Activated CD4-positive, alpha-beta memory T cell treated with anti-CD3 and anti-CD28 coated beads for 36 hours (primary cell): ENCODE results near the gene ADGRG2. TPM values are rescaled to one million over a fixed set of nuclear protein-coding genes. Genes with fewer than 3 reads are reported as not detected.

Source experiments
- CTCF ChIA-PET: fragments of 350-600 bp; sonication (Branson Sonifier 250); formaldehyde crosslinking; loops from one replicate; lab custom pipeline; 2021; ENCODE audit warnings: antibody characterized with exemption, inconsistent platforms; lab: Charles Lee
- POLR2A ChIA-PET: fragments of 350-600 bp; sonication (Branson Sonifier 250); formaldehyde crosslinking; loops from one replicate; lab custom pipeline; 2021; ENCODE audit warnings: antibody characterized with exemption; lab: Charles Lee
- DNase-seq: peaks from one replicate; pipeline ENCODE4 v3.0.0-alpha.2; 2020
- H3K27ac Mint-ChIP-seq: one replicate; pipeline ENCODE4 v1.8.0; 2021; ENCODE audit warnings: mixed read lengths
- H3K27me3 Mint-ChIP-seq: one replicate; pipeline ENCODE4 v1.8.0; 2021; ENCODE audit warnings: mixed read lengths
- H3K36me3 Mint-ChIP-seq: one replicate; pipeline ENCODE4 v1.8.0; 2021; ENCODE audit warnings: mixed read lengths
- H3K4me1 Mint-ChIP-seq: one replicate; pipeline ENCODE4 v1.8.0; 2021; ENCODE audit warnings: low read depth, mixed read lengths
- H3K4me3 Mint-ChIP-seq: one replicate; pipeline ENCODE4 v1.8.0; 2021; ENCODE audit warnings: mild to moderate bottlenecking, mixed read lengths
- H3K9me3 Mint-ChIP-seq: one replicate; pipeline ENCODE4 v1.8.0; 2021; ENCODE audit warnings: mixed read lengths
- intact Hi-C: fragments of 100-400 bp; cut with micrococcal nuclease; formaldehyde crosslinking; loops from one replicate; pipeline ENCODE4 v1.15.1; 2023
- total RNA-seq, 2 experiments: library from RNA; stranded (reverse); gene quantifications; one replicate each; pipeline ENCODE4 v1.2.3, GENCODE V29; 2021

Gene ADGRG2
- total RNA-seq, 2 experiments from 2014 or later: not detected

GRCh38 chrX:19121466-19121865, 802 bp downstream of the ADGRG2 start:
- H3K27me3 Mint-ChIP-seq: peaks cover 18% of the 10 kb centered on the region
- H3K4me3 Mint-ChIP-seq: no peak overlapping the region
- POLR2A ChIA-PET: no interaction called here
- no peak for DNase-seq
- CTCF ChIA-PET: no interaction called here
- H3K4me1 Mint-ChIP-seq: no peaks in the 10 kb centered on the region
- H3K9me3 Mint-ChIP-seq: no peaks in the 10 kb centered on the region
- intact Hi-C loops: no loop called here
- no peaks in the 10 kb centered on the region for H3K36me3 Mint-ChIP-seq
- H3K27ac Mint-ChIP-seq: no peak overlapping the region

DNA sequence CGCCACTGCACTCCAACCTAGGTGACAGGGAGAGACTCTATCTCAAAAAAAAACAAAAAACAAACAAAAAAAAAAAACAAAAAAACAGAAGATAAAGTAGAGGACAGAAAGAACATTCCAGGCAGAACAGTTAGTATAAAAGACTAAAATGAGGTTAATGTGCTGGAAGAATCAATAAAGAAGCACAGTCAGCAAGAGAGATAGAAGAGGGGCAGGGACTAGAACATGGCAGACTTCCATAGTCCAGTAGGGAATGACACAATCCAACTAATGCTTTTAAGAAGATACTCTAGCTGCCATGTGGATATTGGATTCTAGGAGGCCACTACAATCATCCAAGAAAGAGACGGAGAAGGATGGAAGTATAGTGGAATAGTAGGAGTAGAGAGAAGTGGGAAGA, 11.6 kb downstream of the ADGRG2 start:
- Mint-ChIP-seq H3K4me1 (no peaks in the 10 kb centered on the region), H3K27ac (no peak overlapping the region), H3K27me3 (peaks cover 8% of the 10 kb centered on the region), H3K4me3 (no peak overlapping the region), H3K9me3 (no peaks in the 10 kb centered on the region), H3K36me3 (no peaks in the 10 kb centered on the region)
- ChIA-PET CTCF (no interaction called here), POLR2A (no interaction called here)
- intact Hi-C loops: no loop called here
- DNase-seq: no peak

DNA sequence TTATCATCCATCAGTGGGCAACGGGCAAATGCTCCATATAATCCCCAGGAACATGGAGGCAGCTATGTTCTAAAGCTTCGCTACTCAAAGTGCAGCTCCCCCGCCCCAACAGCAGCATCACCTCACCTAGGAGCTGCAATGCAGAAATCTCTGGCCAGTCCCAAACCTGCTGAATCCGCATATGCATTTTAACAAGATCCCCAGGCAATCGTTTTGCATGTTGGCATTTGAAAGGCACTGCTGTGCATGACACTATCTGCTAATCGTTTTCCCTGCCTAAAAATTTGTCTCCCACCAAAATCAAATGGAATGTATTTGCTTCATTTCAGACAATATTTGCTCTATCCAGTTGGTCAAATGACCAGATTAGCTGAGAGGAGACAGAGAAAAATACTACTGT, 15.2 kb downstream of the ADGRG2 start:
- Mint-ChIP-seq H3K4me1 (no peaks in the 10 kb centered on the region), H3K27me3 (peaks cover 8% of the 10 kb centered on the region), H3K9me3 (no peaks in the 10 kb centered on the region), H3K36me3 (no peaks in the 10 kb centered on the region), H3K27ac (no peak overlapping the region), H3K4me3 (no peak overlapping the region)
- POLR2A ChIA-PET: no interaction called here
- CTCF ChIA-PET: no interaction called here
- no peak for DNase-seq
- intact Hi-C loops: no loop called here

- no peak overlapping the region for H3K27ac Mint-ChIP-seq
- H3K36me3 Mint-ChIP-seq: no peaks in the 10 kb centered on the region
- H3K27me3 Mint-ChIP-seq: no peaks in the 10 kb centered on the region
- H3K4me3 Mint-ChIP-seq: no peak overlapping the region
- no peak for DNase-seq
- ChIA-PET POLR2A (no interaction called here), CTCF (no interaction called here)
- H3K9me3 Mint-ChIP-seq: no peaks in the 10 kb centered on the region
- no peaks in the 10 kb centered on the region for H3K4me1 Mint-ChIP-seq
- intact Hi-C loops: no loop called here
These were observed 21.7 kb downstream of the ADGRG2 start for GRCh38 chrX:19100586-19100985.

DNA sequence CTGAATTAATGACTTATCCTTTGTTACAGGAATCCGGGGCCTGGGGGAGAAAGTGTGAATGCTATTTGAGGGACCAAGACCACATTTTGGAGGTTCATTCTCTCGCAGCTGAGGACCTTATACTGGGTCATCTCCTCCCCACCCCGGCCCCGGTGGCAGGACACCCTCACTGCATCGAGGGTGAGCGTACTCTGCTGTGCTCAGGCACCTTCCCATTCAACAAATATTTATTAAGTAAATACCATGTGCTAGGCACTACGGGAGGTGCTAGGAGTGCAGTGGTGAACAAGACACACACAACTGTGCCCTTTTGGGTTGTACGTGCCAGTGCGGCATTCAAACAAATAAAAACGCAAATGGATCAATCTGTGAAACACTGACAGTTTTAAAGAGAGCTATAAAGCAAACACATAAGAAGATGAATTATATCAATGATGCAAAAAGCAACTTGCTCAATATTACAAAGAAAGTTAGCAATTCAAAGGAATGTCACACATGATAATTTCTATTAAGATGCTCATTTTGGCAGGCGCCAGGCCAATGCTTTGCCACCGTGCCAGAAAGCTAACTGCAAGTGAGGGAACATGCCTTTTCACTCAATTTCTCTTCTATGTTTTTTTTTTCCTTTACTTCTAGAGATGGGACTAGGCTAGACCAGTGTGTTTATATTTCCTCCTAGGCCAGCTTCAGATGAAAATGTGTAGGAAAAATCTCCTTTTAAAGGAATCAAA, 24.6 kb downstream of the ADGRG2 start:
- no peaks in the 10 kb centered on the region for H3K27me3 Mint-ChIP-seq
- H3K9me3 Mint-ChIP-seq: no peaks in the 10 kb centered on the region
- ChIA-PET POLR2A (no interaction called here), CTCF (no interaction called here)
- no peak overlapping the region for H3K4me3 Mint-ChIP-seq
- no peak overlapping the region for H3K27ac Mint-ChIP-seq
- intact Hi-C loops: no loop called here
- DNase-seq: no peak
- H3K4me1 Mint-ChIP-seq: no peaks in the 10 kb centered on the region
- no peaks in the 10 kb centered on the region for H3K36me3 Mint-ChIP-seq

GRCh38 chrX:19096586-19096985, 25.7 kb downstream of the ADGRG2 start:
- Mint-ChIP-seq H3K9me3 (no peaks in the 10 kb centered on the region), H3K4me3 (no peak overlapping the region), H3K27me3 (no peaks in the 10 kb centered on the region), H3K27ac (no peak overlapping the region), H3K36me3 (no peaks in the 10 kb centered on the region), H3K4me1 (no peaks in the 10 kb centered on the region)
- intact Hi-C loops: no loop called here
- POLR2A ChIA-PET: no interaction called here
- CTCF ChIA-PET: no interaction called here
- DNase-seq: no peak

- H3K27ac Mint-ChIP-seq: no peak overlapping the region
- intact Hi-C loops: no loop called here
- H3K36me3 Mint-ChIP-seq: no peaks in the 10 kb centered on the region
- no peaks in the 10 kb centered on the region for H3K4me1 Mint-ChIP-seq
- H3K4me3 Mint-ChIP-seq: no peak overlapping the region
- ChIA-PET CTCF (no interaction called here), POLR2A (no interaction called here)
- H3K9me3 Mint-ChIP-seq: peaks cover 12% of the 10 kb centered on the region
- no peak for DNase-seq
- H3K27me3 Mint-ChIP-seq: no peaks in the 10 kb centered on the region
These were observed 27.6 kb downstream of the ADGRG2 start for GRCh38 chrX:19094654-19095053.

- no peaks in the 10 kb centered on the region for H3K27me3 Mint-ChIP-seq
- ChIA-PET POLR2A (no interaction called here), CTCF (no interaction called here)
- intact Hi-C loops: no loop called here
- no peak overlapping the region for H3K27ac Mint-ChIP-seq
- H3K36me3 Mint-ChIP-seq: no peaks in the 10 kb centered on the region
- no peak for DNase-seq
- peaks cover 16% of the 10 kb centered on the region for H3K9me3 Mint-ChIP-seq
- H3K4me3 Mint-ChIP-seq: no peak overlapping the region
- no peaks in the 10 kb centered on the region for H3K4me1 Mint-ChIP-seq
These were observed 30.7 kb downstream of the ADGRG2 start for GRCh38 chrX:19091596-19091995.

- no peak overlapping the region for H3K27ac Mint-ChIP-seq
- H3K9me3 Mint-ChIP-seq: peaks cover 16% of the 10 kb centered on the region
- no peaks in the 10 kb centered on the region for H3K36me3 Mint-ChIP-seq
- intact Hi-C loops: no loop called here
- H3K4me3 Mint-ChIP-seq: no peak overlapping the region
- CTCF ChIA-PET: no interaction called here
- no peaks in the 10 kb centered on the region for H3K4me1 Mint-ChIP-seq
- H3K27me3 Mint-ChIP-seq: no peaks in the 10 kb centered on the region
- DNase-seq: no peak
- POLR2A ChIA-PET: no interaction called here
These were observed 32.7 kb downstream of the ADGRG2 start for GRCh38 chrX:19089555-19090040.

DNA sequence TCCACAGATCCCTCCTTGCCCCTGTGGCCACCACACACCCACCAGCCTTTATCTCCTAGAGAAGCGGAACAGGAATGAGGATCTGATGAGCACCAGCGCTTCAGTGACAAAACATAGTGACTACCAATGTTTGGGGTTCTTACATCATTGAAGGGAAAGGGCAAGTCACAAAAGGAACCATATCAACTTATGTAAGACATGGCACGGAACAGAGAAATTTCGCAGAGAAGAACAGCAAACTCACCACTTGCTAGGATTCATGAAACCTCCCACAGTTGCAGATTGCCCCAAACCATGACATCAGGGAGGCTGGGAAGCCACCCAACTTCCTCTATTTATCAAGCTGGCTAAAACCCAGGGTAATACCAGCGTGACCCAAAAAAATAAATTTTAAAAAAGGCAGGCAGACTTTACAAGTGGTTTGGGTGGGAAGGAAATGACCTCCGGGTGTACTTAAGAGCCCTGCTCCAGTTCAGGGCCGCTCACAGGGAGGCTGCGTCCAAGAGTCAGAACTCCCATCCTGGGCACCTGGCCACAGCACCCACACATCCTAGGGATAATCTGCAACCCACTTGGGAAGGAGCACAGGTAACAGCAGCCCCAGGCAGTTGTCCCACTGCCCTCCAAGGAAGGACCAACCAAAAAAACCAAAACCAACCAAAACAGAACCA, 36.0 kb downstream of the ADGRG2 start:
- no peaks in the 10 kb centered on the region for H3K27me3 Mint-ChIP-seq
- no peak overlapping the region for H3K27ac Mint-ChIP-seq
- POLR2A ChIA-PET: no interaction called here
- no peak for DNase-seq
- intact Hi-C loops: no loop called here
- H3K4me3 Mint-ChIP-seq: no peak overlapping the region
- H3K9me3 Mint-ChIP-seq: peaks cover 16% of the 10 kb centered on the region
- no peaks in the 10 kb centered on the region for H3K36me3 Mint-ChIP-seq
- no peaks in the 10 kb centered on the region for H3K4me1 Mint-ChIP-seq
- CTCF ChIA-PET: no interaction called here

GRCh38 chrX:19085666-19086065, 36.6 kb downstream of the ADGRG2 start:
- Mint-ChIP-seq H3K4me1 (no peaks in the 10 kb centered on the region), H3K4me3 (no peak overlapping the region), H3K9me3 (peaks cover 11% of the 10 kb centered on the region), H3K36me3 (no peaks in the 10 kb centered on the region), H3K27me3 (no peaks in the 10 kb centered on the region), H3K27ac (no peak overlapping the region)
- POLR2A ChIA-PET: no interaction called here
- intact Hi-C loops: no loop called here
- DNase-seq: no peak
- CTCF ChIA-PET: no interaction called here

DNA sequence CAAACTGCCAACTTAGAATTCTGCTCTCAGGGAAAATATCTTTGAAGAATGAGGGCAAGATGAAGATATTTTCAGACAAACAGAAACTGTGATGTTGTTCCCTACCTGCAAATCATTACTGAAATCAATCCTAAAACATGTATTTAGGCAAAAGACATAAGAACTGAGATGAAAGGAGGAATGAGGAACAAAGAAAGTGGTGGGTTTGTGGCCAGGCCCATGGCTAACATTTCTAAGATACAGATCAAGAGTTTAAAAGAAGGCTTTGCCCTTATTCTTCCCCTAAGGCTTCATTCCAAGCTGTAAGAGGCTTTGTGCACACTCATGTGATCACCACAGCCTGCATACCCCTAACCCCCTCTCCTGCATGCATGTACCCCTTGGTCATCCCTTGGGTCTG, 46.5 kb downstream of the ADGRG2 start:
- CTCF ChIA-PET: no interaction called here
- Mint-ChIP-seq H3K4me1 (no peaks in the 10 kb centered on the region), H3K27ac (no peak overlapping the region), H3K27me3 (peaks cover 2% of the 10 kb centered on the region), H3K9me3 (no peaks in the 10 kb centered on the region), H3K4me3 (no peak overlapping the region), H3K36me3 (no peaks in the 10 kb centered on the region)
- no peak for DNase-seq
- POLR2A ChIA-PET: no interaction called here
- intact Hi-C loops: no loop called here

- ChIA-PET CTCF (interaction anchor here (0.6 kb wide), 1 partner anchor 499 kb away, joined by 4 read pairs; no protein-coding TSS in a partner anchor), POLR2A (no interaction called here)
- no peaks in the 10 kb centered on the region for H3K36me3 Mint-ChIP-seq
- intact Hi-C loops: no loop called here
- H3K9me3 Mint-ChIP-seq: no peaks in the 10 kb centered on the region
- no peak for DNase-seq
- H3K27me3 Mint-ChIP-seq: peaks cover 2% of the 10 kb centered on the region
- no peak overlapping the region for H3K4me3 Mint-ChIP-seq
- no peak overlapping the region for H3K27ac Mint-ChIP-seq
- no peaks in the 10 kb centered on the region for H3K4me1 Mint-ChIP-seq
These were observed 49.9 kb downstream of the ADGRG2 start for GRCh38 chrX:19072372-19072771.
